Esophagus squamous epithelium (tissue), 5 donors: Measurements from ENCODE around the gene SEMA4F. TPM values are rescaled to one million over a fixed set of nuclear protein-coding genes. Genes with fewer than 3 reads are reported as not detected.

Experiments
- DNase-seq: peaks from one replicate; lab custom pipeline; 2025; lab: John Stamatoyannopoulos, UW
- H3K27ac ChIP-seq, 4 donors: fragments of 200-600 bp; sonication (generic); one replicate each; pipeline ENCODE4 v1.5.1; 2016 to 2019; ENCODE audit warnings: mild to moderate bottlenecking in 1 of 4
- H3K27me3 ChIP-seq, 4 donors: fragments of 200-600 bp; sonication (generic); 1 replicate in 3 of 4; 2 replicates in 1 of 4; pipeline versions ENCODE4 v1.5.1 to v1.6.0; 2017 to 2021; ENCODE audit warnings: antibody characterized with exemption in 1 of 4
- H3K36me3 ChIP-seq, 3 donors: fragments of 200-600 bp; sonication (generic); one replicate each; pipeline ENCODE4 v1.5.1; 2016 to 2019
- H3K4me1 ChIP-seq, 3 donors: fragments of 200-600 bp; sonication (generic); one replicate each; pipeline ENCODE4 v1.5.1; 2017 to 2019
- H3K4me3 ChIP-seq, 4 donors: fragments of 200-600 bp; sonication (generic); 1 replicate in 3 of 4; 2 replicates in 1 of 4; pipeline ENCODE4 v1.5.1; 2016 to 2019; ENCODE audit warnings: mild to moderate bottlenecking in 2 of 4, moderate library complexity in 1 of 4
- H3K9me3 ChIP-seq, 3 donors: fragments of 200-600 bp; sonication (generic); one replicate each; pipeline ENCODE4 v1.5.1; 2016 to 2019
- CTCF ChIP-seq, 6 experiments: fragments of 450-650 bp in 4 of 6; fragments of 200-600 bp in 2 of 6; sonication (generic) in 2 of 6; IDR thresholded peaks; one replicate each; pipeline ENCODE4 v1.5.1; 2016 to 2019; ENCODE audit warnings: antibody characterized with exemption in 6 of 6, mild to moderate bottlenecking in 4 of 6, moderate library complexity in 4 of 6
- POLR2A ChIP-seq, 4 donors: fragments of 450-650 bp; IDR thresholded peaks; one replicate each; pipeline ENCODE4 v1.6.1; 2017; ENCODE audit warnings: antibody characterized with exemption in 4 of 4, mild to moderate bottlenecking in 4 of 4, moderate library complexity in 3 of 4
- WGBS, 2 donors: methylation state at CpG; one replicate each; pipeline ENCODE4 v1.1.5; 2018; 5-methylcytosine and 5-hydroxymethylcytosine counted together
- intact Hi-C: fragments of 100-400 bp; cut with DNase I; formaldehyde crosslinking; loops from one replicate; pipeline ENCODE4 v1.15.0; 2022
- total RNA-seq, 4 donors: library from RNA; depleted of rRNA; stranded (reverse); fragments of >200 nt; gene quantifications; one replicate each; pipeline ENCODE4 v1.1.0, GENCODE V29; 2016
- donor health status: DM: yes; HTN: yes; CAD: no.

SEMA4F gene
- total RNA-seq, 4 donors from 2014 or later = 0.42 to 6.1 (median 1.7) TPM

GRCh38 chr2:74688881-74689280, 34.8 kb downstream of the SEMA4F start:
- intact Hi-C loops = no loop called here
- WGBS, 2 donors = 69 to 82% methylated on average over 1 of the region's 1 CpG
- H3K27ac ChIP-seq = no peak overlapping the region
- H3K9me3 ChIP-seq = no peaks in the 10 kb centered on the region
- no peak for TF ChIP-seq CTCF (IDR thresholded peaks at IDR 0.05)
- no peak for TF ChIP-seq POLR2A (IDR thresholded peaks at IDR 0.05)
- no peaks in the 10 kb centered on the region for H3K27me3 ChIP-seq
- H3K36me3 ChIP-seq = no peaks in the 10 kb centered on the region
- H3K4me1 ChIP-seq = no peaks in the 10 kb centered on the region
- no peak for DNase-seq
- H3K4me3 ChIP-seq = no peak overlapping the region

GRCh38 chr2:74689671-74690070, 35.6 kb downstream of the SEMA4F start:
- no peak overlapping the region for H3K27ac ChIP-seq
- no peaks in the 10 kb centered on the region for H3K27me3 ChIP-seq
- no peaks in the 10 kb centered on the region for H3K36me3 ChIP-seq
- WGBS, 2 donors = 70 to 78% methylated on average over 3 of the region's 3 CpGs
- intact Hi-C loops = no loop called here
- DNase-seq = no peak
- TF ChIP-seq POLR2A (IDR thresholded peaks at IDR 0.05) (no peak), CTCF (IDR thresholded peaks at IDR 0.05) (no peak)
- H3K9me3 ChIP-seq = no peaks in the 10 kb centered on the region
- H3K4me1 ChIP-seq = no peaks in the 10 kb centered on the region
- H3K4me3 ChIP-seq = no peak overlapping the region

- Histone ChIP-seq H3K27me3 (no peaks in the 10 kb centered on the region), H3K4me3 (no peak overlapping the region), H3K4me1 (no peaks in the 10 kb centered on the region), H3K36me3 (no peaks in the 10 kb centered on the region), H3K9me3 (no peaks in the 10 kb centered on the region), H3K27ac (no peak overlapping the region)
- intact Hi-C loops = no loop called here
- whole genome bisulfite sequencing, 2 donors = 5 to 10% methylated on average over 4 of the region's 4 CpGs
- no peak for DNase-seq
- TF ChIP-seq POLR2A (IDR thresholded peaks at IDR 0.05) = no peak
- TF ChIP-seq CTCF (IDR thresholded peaks at IDR 0.05) = peak in 5 of 6 experiments; percentile 50 to 79 (median 58)
These were observed 36.5 kb downstream of the SEMA4F start for GRCh38 chr2:74690571-74690970.

GRCh38 chr2:74691929-74692328, 37.9 kb downstream of the SEMA4F start:
- intact Hi-C loops = no loop called here
- H3K27me3 ChIP-seq = no peaks in the 10 kb centered on the region
- no peaks in the 10 kb centered on the region for H3K4me1 ChIP-seq
- H3K9me3 ChIP-seq = no peaks in the 10 kb centered on the region
- WGBS, 2 donors = 62 to 75% methylated on average over 2 to 5 of the region's 5 CpGs
- H3K36me3 ChIP-seq = no peaks in the 10 kb centered on the region
- no peak for DNase-seq
- no peak overlapping the region for H3K27ac ChIP-seq
- no peak for TF ChIP-seq POLR2A (IDR thresholded peaks at IDR 0.05)
- TF ChIP-seq CTCF (IDR thresholded peaks at IDR 0.05) = no peak
- H3K4me3 ChIP-seq = no peak overlapping the region

GRCh38 chr2:74693213-74693612, 39.2 kb downstream of the SEMA4F start:
- no peak overlapping the region for H3K27ac ChIP-seq
- no peaks in the 10 kb centered on the region for H3K4me1 ChIP-seq
- no peaks in the 10 kb centered on the region for H3K9me3 ChIP-seq
- intact Hi-C loops = no loop called here
- TF ChIP-seq POLR2A (IDR thresholded peaks at IDR 0.05) (no peak), CTCF (IDR thresholded peaks at IDR 0.05) (no peak)
- no peak overlapping the region for H3K4me3 ChIP-seq
- DNase-seq = no peak
- H3K27me3 ChIP-seq = no peaks in the 10 kb centered on the region
- H3K36me3 ChIP-seq = no peaks in the 10 kb centered on the region
